ENCODE results near the gene SMC2.

DNA sequence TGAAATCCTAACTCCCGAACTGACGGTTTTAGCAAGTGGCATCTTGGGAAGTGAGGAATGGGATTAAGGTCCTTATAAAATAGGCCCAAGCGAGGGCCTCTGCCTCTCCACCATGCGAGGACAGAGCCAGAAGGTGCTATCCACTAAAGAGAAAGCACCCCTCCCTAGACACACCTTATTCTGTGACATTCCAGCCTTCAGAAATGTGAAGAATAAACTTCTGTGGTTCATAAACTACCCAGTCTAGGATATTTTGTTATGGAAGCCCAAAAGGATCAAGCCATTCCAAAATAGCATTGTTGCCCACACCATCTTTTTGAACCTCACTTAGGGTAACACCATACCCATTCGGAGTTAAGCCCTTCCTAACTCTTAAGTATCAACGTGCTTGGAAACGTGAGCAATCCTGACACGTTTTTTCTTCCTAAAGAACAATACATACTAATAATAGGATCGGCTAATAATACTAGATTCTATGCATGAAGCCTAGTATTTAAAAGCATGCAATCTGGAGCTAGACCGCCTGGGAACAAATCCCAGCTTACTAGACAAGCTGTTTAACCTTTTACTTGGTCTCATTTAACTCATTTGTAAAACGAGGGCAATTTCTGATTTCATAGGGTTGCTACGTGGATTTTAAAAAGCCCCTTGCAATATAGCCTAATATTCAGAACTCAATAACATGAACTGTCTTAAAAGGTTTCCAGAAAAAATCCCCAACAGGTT is 1.1 kb upstream of the SMC2 start:
- TF ChIP-seq MYNN (IDR thresholded peaks at IDR 0.05) (no peak), MYNN (CRISPR knock-in tag; IDR thresholded peaks at IDR 0.05) (no peak), E2F6 (IDR thresholded peaks at IDR 0.05; ENCODE audit: borderline replicate concordance in 1 of 2, extremely low read depth in 1 of 2, insufficient read depth in 1 of 2, insufficient read length in 1 of 2, low read depth in 1 of 2, low read length in 1 of 2, poor library complexity in 1 of 2, severe bottlenecking in 1 of 2) (no peak), ATF6 (CRISPR knock-in tag; IDR thresholded peaks at IDR 0.05) (no peak), ZNF512 (tag; IDR thresholded peaks at IDR 0.05) (no peak), POLR2AphosphoS5 (IDR thresholded peaks at IDR 0.05; ENCODE audit: control insufficient read depth, insufficient read depth, low read depth, low read length) (no peak)
- TF ChIP-seq, protein P1, sequence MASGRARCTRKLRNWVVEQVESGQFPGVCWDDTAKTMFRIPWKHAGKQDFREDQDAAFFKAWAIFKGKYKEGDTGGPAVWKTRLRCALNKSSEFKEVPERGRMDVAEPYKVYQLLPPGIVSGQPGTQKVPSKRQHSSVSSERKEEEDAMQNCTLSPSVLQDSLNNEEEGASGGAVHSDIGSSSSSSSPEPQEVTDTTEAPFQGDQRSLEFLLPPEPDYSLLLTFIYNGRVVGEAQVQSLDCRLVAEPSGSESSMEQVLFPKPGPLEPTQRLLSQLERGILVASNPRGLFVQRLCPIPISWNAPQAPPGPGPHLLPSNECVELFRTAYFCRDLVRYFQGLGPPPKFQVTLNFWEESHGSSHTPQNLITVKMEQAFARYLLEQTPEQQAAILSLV (tag; IDR thresholded peaks at IDR 0.05) = no peak
- TF ChIP-seq, protein P2, sequence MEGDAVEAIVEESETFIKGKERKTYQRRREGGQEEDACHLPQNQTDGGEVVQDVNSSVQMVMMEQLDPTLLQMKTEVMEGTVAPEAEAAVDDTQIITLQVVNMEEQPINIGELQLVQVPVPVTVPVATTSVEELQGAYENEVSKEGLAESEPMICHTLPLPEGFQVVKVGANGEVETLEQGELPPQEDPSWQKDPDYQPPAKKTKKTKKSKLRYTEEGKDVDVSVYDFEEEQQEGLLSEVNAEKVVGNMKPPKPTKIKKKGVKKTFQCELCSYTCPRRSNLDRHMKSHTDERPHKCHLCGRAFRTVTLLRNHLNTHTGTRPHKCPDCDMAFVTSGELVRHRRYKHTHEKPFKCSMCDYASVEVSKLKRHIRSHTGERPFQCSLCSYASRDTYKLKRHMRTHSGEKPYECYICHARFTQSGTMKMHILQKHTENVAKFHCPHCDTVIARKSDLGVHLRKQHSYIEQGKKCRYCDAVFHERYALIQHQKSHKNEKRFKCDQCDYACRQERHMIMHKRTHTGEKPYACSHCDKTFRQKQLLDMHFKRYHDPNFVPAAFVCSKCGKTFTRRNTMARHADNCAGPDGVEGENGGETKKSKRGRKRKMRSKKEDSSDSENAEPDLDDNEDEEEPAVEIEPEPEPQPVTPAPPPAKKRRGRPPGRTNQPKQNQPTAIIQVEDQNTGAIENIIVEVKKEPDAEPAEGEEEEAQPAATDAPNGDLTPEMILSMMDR (IDR thresholded peaks at IDR 0.05 in 2 of 3, conservative IDR thresholded peaks at IDR 0.05 in 1 of 3; ENCODE audit: insufficient read depth in 2 of 3, low read depth in 1 of 3, low read length in 3 of 3) = no peak
